Osteoblast (primary cell): ENCODE measurements around the gene LPO. TPM values are rescaled to one million over a fixed set of nuclear protein-coding genes. Genes with fewer than 3 reads are reported as not detected.
A peak's percentile ranks its signal among the peaks of the same experiment; 100 is the strongest.

Experiments used
- DNase-seq: peaks from one replicate; pipeline ENCODE4 v3.0.0; 2011; ENCODE audit warnings: low spot score, mixed read lengths; ENCODE audit not compliant: insufficient read length; ENCODE audit errors: missing footprints
- H2AFZ ChIP-seq: 2 replicates; pipeline ENCODE4 v1.6.0; 2011; ENCODE audit warnings: mild to moderate bottlenecking, low read length
- H3K27ac ChIP-seq: 2 replicates; pipeline ENCODE4 v1.5.1; 2011; ENCODE audit warnings: mild to moderate bottlenecking, low read depth, low read length, moderate library complexity
- H3K27me3 ChIP-seq: 2 replicates; pipeline ENCODE4 v1.6.0; 2012; ENCODE audit warnings: mild to moderate bottlenecking, control low read depth, inconsistent platforms, low read length, moderate library complexity; ENCODE audit not compliant: insufficient read depth
- H3K36me3 ChIP-seq: 2 replicates; pipeline ENCODE4 v1.5.1; 2011; ENCODE audit warnings: mild to moderate bottlenecking, low read length, control low read depth, moderate library complexity; ENCODE audit not compliant: insufficient read depth
- H3K4me1 ChIP-seq: 2 replicates; pipeline ENCODE4 v1.5.1; 2011; ENCODE audit warnings: mild to moderate bottlenecking, low read length, control low read depth, moderate library complexity; ENCODE audit not compliant: insufficient read depth
- H3K4me2 ChIP-seq: 2 replicates; pipeline ENCODE4 v1.6.0; 2011; ENCODE audit warnings: mild to moderate bottlenecking, low read length; ENCODE audit not compliant: insufficient read depth
- H3K4me3 ChIP-seq: fragments of 200-600 bp; sonication (generic); 3 replicates; pipeline ENCODE4 v1.5.1; 2012; ENCODE audit warnings: mild to moderate bottlenecking, low read length, inconsistent platforms; ENCODE audit not compliant: insufficient read depth
- H3K79me2 ChIP-seq: 2 replicates; pipeline ENCODE4 v1.6.0; 2012; ENCODE audit warnings: mild to moderate bottlenecking, low read length, control low read depth, inconsistent platforms; ENCODE audit not compliant: insufficient read depth
- H3K9me3 ChIP-seq: 2 replicates; pipeline ENCODE4 v1.5.1; 2011; ENCODE audit warnings: low read depth, low read length, control low read depth
- H4K20me1 ChIP-seq: 2 replicates; pipeline ENCODE4 v1.6.0; 2012; ENCODE audit warnings: mild to moderate bottlenecking, low read length, control low read depth; ENCODE audit not compliant: insufficient read depth
- CTCF ChIP-seq: IDR thresholded peaks from 2 replicates; pipeline ENCODE4 v1.5.1; 2011; ENCODE audit warnings: mild to moderate bottlenecking, low read depth, low read length, moderate library complexity; ENCODE audit errors: extremely low read depth
- total RNA-seq: library from RNA; depleted of rRNA; stranded (reverse); fragments of >200 nt; gene quantifications from 2 replicates; pipeline ENCODE4 v1.2.3, GENCODE V29; 2012

The LPO gene
- total RNA-seq, 1 donor, result not detected

GRCh38 chr17:58301504-58302150 is 63.2 kb downstream of the LPO start:
- Histone ChIP-seq H3K27me3 (no peaks in the 10 kb centered on the region), H3K4me3 (no peak overlapping the region)
- TF ChIP-seq CTCF, result no peak

GRCh38 chr17:58302171-58302918 is 64.0 kb downstream of the LPO start:
- no peak overlapping the region for H2AFZ ChIP-seq
- H3K27me3 ChIP-seq, result no peaks in the 10 kb centered on the region
- H3K36me3 ChIP-seq, result no peaks in the 10 kb centered on the region
- no peaks in the 10 kb centered on the region for H3K9me3 ChIP-seq
- H3K4me1 ChIP-seq, result no peaks in the 10 kb centered on the region
- no peak overlapping the region for H3K4me3 ChIP-seq
- no peak overlapping the region for H3K4me2 ChIP-seq
- TF ChIP-seq CTCF, result no peak
- DNase-seq, result peak; percentile 66
- H4K20me1 ChIP-seq, result no peaks in the 10 kb centered on the region
- H3K27ac ChIP-seq, result no peak overlapping the region
- H3K79me2 ChIP-seq, result no peaks in the 10 kb centered on the region

More at GRCh38 chr17:58301504-58302150, 63.2 kb downstream of the LPO start:
- Histone ChIP-seq H3K36me3 (no peaks in the 10 kb centered on the region), H3K27ac (no peak overlapping the region), H3K4me2 (no peak overlapping the region), H3K79me2 (no peaks in the 10 kb centered on the region), H2AFZ (no peak overlapping the region), H3K9me3 (no peaks in the 10 kb centered on the region), H4K20me1 (no peaks in the 10 kb centered on the region), H3K4me1 (no peaks in the 10 kb centered on the region)
- peak; percentile 43 for DNase-seq

- Histone ChIP-seq H3K9me3 (no peaks in the 10 kb centered on the region), H4K20me1 (no peaks in the 10 kb centered on the region), H3K27me3 (no peaks in the 10 kb centered on the region), H3K36me3 (no peaks in the 10 kb centered on the region), H3K79me2 (no peaks in the 10 kb centered on the region), H3K4me2 (no peak overlapping the region), H3K27ac (no peak overlapping the region), H3K4me1 (no peaks in the 10 kb centered on the region), H2AFZ (no peak overlapping the region), H3K4me3 (no peak overlapping the region)
- no peak for TF ChIP-seq CTCF
- DNase-seq, result peak; percentile 69
These were observed 64.7 kb downstream of the LPO start for GRCh38 chr17:58302919-58303585.
